Measurements from ENCODE around the gene ADARB1.
A peak's percentile ranks its signal among the peaks of the same experiment; 100 is the strongest.

ADARB1 gene

GRCh38 chr21:45090966-45091365, 16.6 kb downstream of the ADARB1 start:
- no peak for DNase-seq (ENCODE audit: low read depth in 1 of 2, low spot score in 1 of 2)

- DNase-seq (ENCODE audit: low read depth in 1 of 2, low spot score in 1 of 2), result no peak
Observed at GRCh38 chr21:45091550-45092322, 17.4 kb downstream of the ADARB1 start.

- DNase-seq (ENCODE audit: low read depth in 1 of 2, low spot score in 1 of 2), result no peak
Observed at GRCh38 chr21:45093035-45093532, 18.7 kb downstream of the ADARB1 start.

- DNase-seq (ENCODE audit: low read depth in 1 of 2, low spot score in 1 of 2), result no peak
Observed at GRCh38 chr21:45094412-45094811, 20.0 kb downstream of the ADARB1 start.

- DNase-seq (ENCODE audit: low read depth in 1 of 2, low spot score in 1 of 2), result no peak
Observed at GRCh38 chr21:45095505-45095904, 21.1 kb downstream of the ADARB1 start.

GRCh38 chr21:45096217-45096616, 21.8 kb downstream of the ADARB1 start:
- no peak for DNase-seq (ENCODE audit: low read depth in 1 of 2, low spot score in 1 of 2)

GRCh38 chr21:45097827-45098387, 23.5 kb downstream of the ADARB1 start:
- no peak for DNase-seq (ENCODE audit: low read depth in 1 of 2, low spot score in 1 of 2)

GRCh38 chr21:45098867-45099266, 24.5 kb downstream of the ADARB1 start:
- no peak for DNase-seq (ENCODE audit: low read depth in 1 of 2, low spot score in 1 of 2)

- DNase-seq (ENCODE audit: low read depth in 1 of 2, low spot score in 1 of 2), result no peak
Observed at GRCh38 chr21:45099571-45099970, 25.2 kb downstream of the ADARB1 start.

- DNase-seq (ENCODE audit: low read depth in 1 of 2, low spot score in 1 of 2), result no peak
Observed at GRCh38 chr21:45100866-45101265, 26.5 kb downstream of the ADARB1 start.

- no peak for DNase-seq (ENCODE audit: low read depth in 1 of 2, low spot score in 1 of 2)
Observed at GRCh38 chr21:45102391-45102932, 28.1 kb downstream of the ADARB1 start.

GRCh38 chr21:45103971-45104520, 29.7 kb downstream of the ADARB1 start:
- DNase-seq (ENCODE audit: low read depth in 1 of 2, low spot score in 1 of 2), result no peak

GRCh38 chr21:45104560-45104959, 30.2 kb downstream of the ADARB1 start:
- DNase-seq (ENCODE audit: low read depth in 1 of 2, low spot score in 1 of 2), result no peak

- no peak for DNase-seq (ENCODE audit: low read depth in 1 of 2, low spot score in 1 of 2)
Observed at GRCh38 chr21:45105906-45106485, 31.6 kb downstream of the ADARB1 start.

GRCh38 chr21:45108034-45108790, 33.8 kb downstream of the ADARB1 start:
- no peak for DNase-seq (ENCODE audit: low read depth in 1 of 2, low spot score in 1 of 2)

GRCh38 chr21:45108808-45109781, 34.7 kb downstream of the ADARB1 start:
- no peak for DNase-seq (ENCODE audit: low read depth in 1 of 2, low spot score in 1 of 2)

- DNase-seq (ENCODE audit: low read depth in 1 of 2, low spot score in 1 of 2), result peak in 1 of 2 donors; percentile 49
Observed at GRCh38 chr21:45109831-45110492, 35.6 kb downstream of the ADARB1 start.

GRCh38 chr21:45110873-45111624, 36.7 kb downstream of the ADARB1 start:
- DNase-seq (ENCODE audit: low read depth in 1 of 2, low spot score in 1 of 2), result no peak

GRCh38 chr21:45111703-45112102, 37.3 kb downstream of the ADARB1 start:
- DNase-seq (ENCODE audit: low read depth in 1 of 2, low spot score in 1 of 2), result no peak
